Neural crest cell (in vitro differentiated cells): ENCODE data around the gene TGFBR1. TPM values are rescaled to one million over a fixed set of nuclear protein-coding genes. Genes with fewer than 3 reads are reported as not detected.

Experiments
- DNase-seq: peaks from one replicate; pipeline ENCODE4 v3.0.0; 2021; ENCODE audit warnings: low read depth, mixed read lengths, low spot score
- H3K27ac Mint-ChIP-seq: one replicate; pipeline ENCODE4 v1.8.0; 2021; ENCODE audit warnings: mild to moderate bottlenecking, mixed read lengths; ENCODE audit not compliant: unreplicated experiment
- H3K27me3 Mint-ChIP-seq: 2 replicates; pipeline ENCODE4 v1.8.0; 2021; ENCODE audit warnings: low read depth, mild to moderate bottlenecking, mixed read lengths
- H3K36me3 Mint-ChIP-seq: 2 replicates; pipeline ENCODE4 v1.8.0; 2021; ENCODE audit warnings: low read depth, mild to moderate bottlenecking, mixed read lengths
- H3K4me1 Mint-ChIP-seq: 2 replicates; pipeline ENCODE4 v1.8.0; 2021; ENCODE audit warnings: mixed read lengths
- H3K4me3 Mint-ChIP-seq: one replicate; pipeline ENCODE4 v1.8.0; 2021; ENCODE audit warnings: mild to moderate bottlenecking, mixed read lengths
- H3K9me3 Mint-ChIP-seq: 2 replicates; pipeline ENCODE4 v1.8.0; 2021; ENCODE audit warnings: mixed read lengths
- CTCF ChIP-seq: fragments of 200-600 bp; sonication (generic); conservative IDR thresholded peaks from 2 replicates; pipeline ENCODE4 v1.5.0; 2021; ENCODE audit warnings: antibody characterized with exemption, mild to moderate bottlenecking
- total RNA-seq: library from RNA; stranded (reverse); gene quantifications from 2 replicates; pipeline ENCODE4 v1.2.1, GENCODE V29; 2021

Gene TGFBR1
- total RNA-seq, 1 donor from 2014 or later = 117 TPM

- Mint-ChIP-seq H3K36me3 (no peaks in the 10 kb centered on the region), H3K9me3 (no peaks in the 10 kb centered on the region), H3K27me3 (peaks cover 84% of the 10 kb centered on the region), H3K4me3 (no peak overlapping the region), H3K27ac (no peak overlapping the region), H3K4me1 (peaks cover 27% of the 10 kb centered on the region)
- DNase-seq = no peak
- TF ChIP-seq CTCF = no peak
Measured at GRCh38 chr9:99177576-99178366, 72.9 kb downstream of the TGFBR1 start.

- Mint-ChIP-seq H3K4me3 (no peak overlapping the region), H3K9me3 (no peaks in the 10 kb centered on the region), H3K27me3 (peaks cover 78% of the 10 kb centered on the region), H3K27ac (no peak overlapping the region), H3K4me1 (peaks cover 13% of the 10 kb centered on the region), H3K36me3 (no peaks in the 10 kb centered on the region)
- DNase-seq = no peak
- no peak for TF ChIP-seq CTCF
Measured at GRCh38 chr9:99178912-99179872, 74.3 kb downstream of the TGFBR1 start.

- Mint-ChIP-seq H3K27me3 (peaks cover 82% of the 10 kb centered on the region), H3K36me3 (no peaks in the 10 kb centered on the region), H3K4me1 (peaks cover 17% of the 10 kb centered on the region), H3K9me3 (no peaks in the 10 kb centered on the region), H3K27ac (no peak overlapping the region), H3K4me3 (no peak overlapping the region)
- no peak for DNase-seq
- TF ChIP-seq CTCF = no peak
Measured at GRCh38 chr9:99180199-99180598, 75.3 kb downstream of the TGFBR1 start.

- H3K27ac Mint-ChIP-seq = no peak overlapping the region
- H3K9me3 Mint-ChIP-seq = no peaks in the 10 kb centered on the region
- TF ChIP-seq CTCF = no peak
- H3K4me3 Mint-ChIP-seq = no peak overlapping the region
- no peak for DNase-seq
- H3K36me3 Mint-ChIP-seq = no peaks in the 10 kb centered on the region
- H3K4me1 Mint-ChIP-seq = peaks cover 17% of the 10 kb centered on the region
- H3K27me3 Mint-ChIP-seq = peaks cover 79% of the 10 kb centered on the region
Measured at GRCh38 chr9:99180662-99181061, 75.7 kb downstream of the TGFBR1 start.

- peaks cover 16% of the 10 kb centered on the region for H3K4me1 Mint-ChIP-seq
- H3K9me3 Mint-ChIP-seq = no peaks in the 10 kb centered on the region
- no peak overlapping the region for H3K4me3 Mint-ChIP-seq
- H3K27me3 Mint-ChIP-seq = peaks cover 73% of the 10 kb centered on the region
- no peak for DNase-seq
- no peaks in the 10 kb centered on the region for H3K36me3 Mint-ChIP-seq
- no peak for TF ChIP-seq CTCF
- H3K27ac Mint-ChIP-seq = no peak overlapping the region
Measured at GRCh38 chr9:99181206-99181605, 76.3 kb downstream of the TGFBR1 start.
